ENCODE results near the gene RBM33.

DNA sequence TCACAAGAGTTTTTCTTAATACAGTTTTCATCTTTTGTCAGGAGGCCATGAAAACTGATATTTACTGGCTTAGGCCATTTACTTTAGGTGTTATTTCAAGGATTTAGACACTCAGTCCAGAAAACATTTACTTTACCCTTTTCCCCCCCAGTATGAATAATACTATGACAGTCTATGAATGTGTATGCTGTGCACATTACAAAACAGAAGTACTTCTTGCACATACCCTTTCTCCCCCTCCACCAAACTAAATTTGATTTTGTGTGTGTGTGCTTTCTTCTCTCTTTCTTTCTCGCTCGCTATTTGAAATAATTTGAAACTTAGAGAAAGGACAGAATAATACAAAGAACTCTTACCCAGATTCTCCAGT, 41.3 kb downstream of the RBM33 start:
- TF ChIP-seq, protein P1, sequence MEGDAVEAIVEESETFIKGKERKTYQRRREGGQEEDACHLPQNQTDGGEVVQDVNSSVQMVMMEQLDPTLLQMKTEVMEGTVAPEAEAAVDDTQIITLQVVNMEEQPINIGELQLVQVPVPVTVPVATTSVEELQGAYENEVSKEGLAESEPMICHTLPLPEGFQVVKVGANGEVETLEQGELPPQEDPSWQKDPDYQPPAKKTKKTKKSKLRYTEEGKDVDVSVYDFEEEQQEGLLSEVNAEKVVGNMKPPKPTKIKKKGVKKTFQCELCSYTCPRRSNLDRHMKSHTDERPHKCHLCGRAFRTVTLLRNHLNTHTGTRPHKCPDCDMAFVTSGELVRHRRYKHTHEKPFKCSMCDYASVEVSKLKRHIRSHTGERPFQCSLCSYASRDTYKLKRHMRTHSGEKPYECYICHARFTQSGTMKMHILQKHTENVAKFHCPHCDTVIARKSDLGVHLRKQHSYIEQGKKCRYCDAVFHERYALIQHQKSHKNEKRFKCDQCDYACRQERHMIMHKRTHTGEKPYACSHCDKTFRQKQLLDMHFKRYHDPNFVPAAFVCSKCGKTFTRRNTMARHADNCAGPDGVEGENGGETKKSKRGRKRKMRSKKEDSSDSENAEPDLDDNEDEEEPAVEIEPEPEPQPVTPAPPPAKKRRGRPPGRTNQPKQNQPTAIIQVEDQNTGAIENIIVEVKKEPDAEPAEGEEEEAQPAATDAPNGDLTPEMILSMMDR (IDR thresholded peaks at IDR 0.05) = no peak
- TF ChIP-seq POLR2A (IDR thresholded peaks at IDR 0.05; ENCODE audit: low read depth) = no peak
- TF ChIP-seq POLR2AphosphoS5 (IDR thresholded peaks at IDR 0.05) = no peak

All from esophagus muscularis mucosa (tissue), 3 donors.